H1 (cell line): Measurements from ENCODE around the gene CCDC88C. TPM values are rescaled to one million over a fixed set of nuclear protein-coding genes. Genes with fewer than 3 reads are reported as not detected.

Experiments
- CREB1 ChIP-seq: IDR thresholded peaks from 2 replicates; pipeline ENCODE4 v1.6.1; 2012; ENCODE audit warnings: inconsistent platforms
- KDM4A ChIP-seq: IDR thresholded peaks from one replicate; pipeline ENCODE4 v1.7.1; 2012; ENCODE audit warnings: low read depth, mild to moderate bottlenecking, moderate library complexity, low read length, inconsistent platforms; ENCODE audit not compliant: severe bottlenecking
- POU5F1 ChIP-seq: IDR thresholded peaks from 2 replicates; pipeline ENCODE4 v1.6.1; 2011; ENCODE audit warnings: low read depth, mild to moderate bottlenecking, low read length, moderate library complexity
- RAD21 ChIP-seq, 2 experiments: IDR thresholded peaks in 1 of 2; conservative IDR thresholded peaks in 1 of 2; 2 replicates each; pipeline ENCODE4 v1.6.1; 2011; ENCODE audit warnings: low read depth in 2 of 2, low read length in 2 of 2, improper control_type of control experiment in 1 of 2, inconsistent platforms in 1 of 2, mild to moderate bottlenecking in 1 of 2, moderate library complexity in 1 of 2
- YY1 ChIP-seq: IDR thresholded peaks from 2 replicates; pipeline ENCODE4 v1.6.1; 2011; ENCODE audit warnings: low read depth, mild to moderate bottlenecking, low read length
- polyA plus RNA-seq, 7 experiments: library from polyadenylated mRNA; depleted of rRNA in 3 of 7; stranded (reverse) in 5 of 7; unstranded in 2 of 7; fragments of >200 nt in 5 of 7; fragments of 200-250 nt in 2 of 7; gene quantifications; 1 replicate in 5 of 7; 2 replicates in 1 of 7; 4 replicates in 1 of 7; pipeline versions ENCODE4 v1.2.1 to v1.2.3, GENCODE V29; 2011 to 2013; ENCODE audit warnings: missing spikeins in 2 of 7, mixed read lengths in 2 of 7
- total RNA-seq: library from RNA; stranded (reverse); fragmentation: NEBNext Ultra II Directional; extraction: Animal tissue kit (Norgen Biotek cat#: 25700); gene quantifications from 2 replicates; pipeline ENCODE4 v1.2.1, GENCODE V29; 2021
- TF ChIP-seq, protein P1 (sequence below), 3 experiments: IDR thresholded peaks; 1 replicate in 2 of 3; 2 replicates in 1 of 3; pipeline versions ENCODE4 v1.5.1 to v1.6.1; 2011; ENCODE audit warnings: low read length in 3 of 3, mild to moderate bottlenecking in 3 of 3, inconsistent platforms in 2 of 3, low read depth in 1 of 3, moderate library complexity in 1 of 3; ENCODE audit not compliant: insufficient read depth in 1 of 3; ENCODE audit errors: control extremely low read depth in 1 of 3

The CCDC88C gene
- total and polyA plus RNA-seq, 2 of the 8 experiments (the other 6 are each of a cell fraction or from before 2014, with no cell fraction given): 10.3 to 57.7 TPM

GRCh38 chr14:91252871-91253794 is 164.5 kb downstream of the CCDC88C start (continued):
- TF ChIP-seq, protein P1, sequence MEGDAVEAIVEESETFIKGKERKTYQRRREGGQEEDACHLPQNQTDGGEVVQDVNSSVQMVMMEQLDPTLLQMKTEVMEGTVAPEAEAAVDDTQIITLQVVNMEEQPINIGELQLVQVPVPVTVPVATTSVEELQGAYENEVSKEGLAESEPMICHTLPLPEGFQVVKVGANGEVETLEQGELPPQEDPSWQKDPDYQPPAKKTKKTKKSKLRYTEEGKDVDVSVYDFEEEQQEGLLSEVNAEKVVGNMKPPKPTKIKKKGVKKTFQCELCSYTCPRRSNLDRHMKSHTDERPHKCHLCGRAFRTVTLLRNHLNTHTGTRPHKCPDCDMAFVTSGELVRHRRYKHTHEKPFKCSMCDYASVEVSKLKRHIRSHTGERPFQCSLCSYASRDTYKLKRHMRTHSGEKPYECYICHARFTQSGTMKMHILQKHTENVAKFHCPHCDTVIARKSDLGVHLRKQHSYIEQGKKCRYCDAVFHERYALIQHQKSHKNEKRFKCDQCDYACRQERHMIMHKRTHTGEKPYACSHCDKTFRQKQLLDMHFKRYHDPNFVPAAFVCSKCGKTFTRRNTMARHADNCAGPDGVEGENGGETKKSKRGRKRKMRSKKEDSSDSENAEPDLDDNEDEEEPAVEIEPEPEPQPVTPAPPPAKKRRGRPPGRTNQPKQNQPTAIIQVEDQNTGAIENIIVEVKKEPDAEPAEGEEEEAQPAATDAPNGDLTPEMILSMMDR (IDR thresholded peaks at IDR 0.05; ENCODE audit: control extremely low read depth in 1 of 3, insufficient read depth in 1 of 3, low read depth in 1 of 3, low read length in 3 of 3): peak; percentile 41 to 67 (median 56); a peak in 3 of 4 replicates
- TF ChIP-seq YY1 (0 out of 2 replicates have a peak, but pooled peaks have one; percentile 26), POU5F1 (no peak), RAD21 (IDR thresholded peaks at IDR 0.05 in 1 of 2, conservative IDR thresholded peaks at IDR 0.05 in 1 of 2; ENCODE audit: low read depth in 2 of 2, low read length in 2 of 2) (peak in 1 of 2 experiments; percentile 39; a peak in 3 of 4 replicates), KDM4A (peak; percentile 64), CREB1 (no peak)
